Liver (tissue), 3 donors: ENCODE data around the gene MARCHF3.
"Not testable (repeated sequence)": the region's sequence is repeated elsewhere in the genome, so short reads cannot be mapped to it uniquely, and the experiment has no call there.

Source experiments
- CTCF ChIP-seq: fragments of 150-350 bp; IDR thresholded peaks from 2 replicates; pipeline ENCODE4 v1.5.1; 2017; ENCODE audit warnings: improper control_type of control experiment, low read depth, low read length; ENCODE audit not compliant: missing input control
- GABPA ChIP-seq, 2 donors: IDR thresholded peaks in 1 of 2; conservative IDR thresholded peaks in 1 of 2; 2 replicates each; pipeline ENCODE4 v1.6.1; 2016; ENCODE audit warnings: antibody characterized with exemption in 2 of 2, mild to moderate bottlenecking in 1 of 2, moderate library complexity in 1 of 2
- MAX ChIP-seq: IDR thresholded peaks from 2 replicates; pipeline ENCODE4 v1.6.1; 2016; ENCODE audit warnings: antibody characterized with exemption
- NR2F2 ChIP-seq: IDR thresholded peaks from 2 replicates; pipeline ENCODE4 v1.6.1; 2016; ENCODE audit warnings: antibody characterized with exemption
- RAD21 ChIP-seq, 2 donors: IDR thresholded peaks; 2 replicates each; pipeline ENCODE4 v1.6.1; 2016; ENCODE audit warnings: antibody characterized with exemption in 2 of 2, mild to moderate bottlenecking in 2 of 2
- SP1 ChIP-seq: IDR thresholded peaks from 2 replicates; pipeline ENCODE4 v1.6.1; 2018; ENCODE audit warnings: antibody characterized with exemption, mild to moderate bottlenecking
- TAF1 ChIP-seq: conservative IDR thresholded peaks from 2 replicates; pipeline ENCODE4 v1.6.1; 2016; ENCODE audit warnings: antibody characterized with exemption, mild to moderate bottlenecking
- YY1 ChIP-seq: IDR thresholded peaks from 2 replicates; pipeline ENCODE4 v1.6.1; 2016; ENCODE audit warnings: antibody characterized with exemption, mild to moderate bottlenecking
- donor health status: healthy.
- donor health status: healthy.

GRCh38 chr5:126895712-126896111 lies 134.6 kb downstream of the MARCHF3 start:
- TF ChIP-seq CTCF; GABPA (IDR thresholded peaks at IDR 0.05 in 1 of 2, conservative IDR thresholded peaks at IDR 0.05 in 1 of 2); YY1; RAD21 (IDR thresholded peaks at IDR 0.05); SP1; TAF1; MAX; NR2F2: not testable (repeated sequence)
